MCF 10A (cell line): ENCODE measurements around the gene ARRB1. TPM values are rescaled to one million over a fixed set of nuclear protein-coding genes. Genes with fewer than 3 reads are reported as not detected.
"Not testable (repeated sequence)": the region's sequence is repeated elsewhere in the genome, so short reads cannot be mapped to it uniquely, and the experiment has no call there.

Source experiments
- BruUV-seq: library from RNA; stranded (reverse); fragments of 400-500 nt; replicated peaks from 2 replicates; lab custom pipeline; 2021; lab: Mats Ljungman, UMichigan
- CTCF ChIA-PET: fragments of 300-600 bp; sonication (Branson Sonifier 250); formaldehyde crosslinking; extraction: SDS; loops from one replicate; lab custom pipeline; 2021; ENCODE audit warnings: antibody characterized with exemption, inconsistent platforms; lab: Yijun Ruan, JAX
- POLR2A ChIA-PET: fragments of 300-600, 350-650 bp; sonication (Branson Sonifier 250); formaldehyde crosslinking; extraction: SDS; loops from one replicate; lab custom pipeline; 2020; ENCODE audit warnings: antibody characterized with exemption, inconsistent platforms; lab: Yijun Ruan, JAX
- DNase-seq: peaks from one replicate; pipeline ENCODE4 v3.0.0-alpha.2; 2018; ENCODE audit not compliant: unreplicated experiment
- H3K27ac Mint-ChIP-seq: one replicate; pipeline ENCODE4 v1.8.0; 2022; ENCODE audit warnings: mild to moderate bottlenecking, low read depth, mixed read lengths; ENCODE audit not compliant: unreplicated experiment
- H3K27me3 Mint-ChIP-seq: one replicate; pipeline ENCODE4 v1.8.0; 2022; ENCODE audit warnings: mixed read lengths; ENCODE audit not compliant: insufficient read depth, unreplicated experiment
- H3K36me3 Mint-ChIP-seq: one replicate; pipeline ENCODE4 v1.8.0; 2022; ENCODE audit warnings: mild to moderate bottlenecking, moderate library complexity, mixed read lengths; ENCODE audit not compliant: insufficient read depth, unreplicated experiment
- H3K4me1 Mint-ChIP-seq: one replicate; pipeline ENCODE4 v1.8.0; 2022; ENCODE audit warnings: mixed read lengths; ENCODE audit not compliant: insufficient read depth, unreplicated experiment
- H3K4me3 Mint-ChIP-seq: one replicate; pipeline ENCODE4 v1.8.0; 2022; ENCODE audit warnings: mild to moderate bottlenecking, moderate library complexity, mixed read lengths; ENCODE audit not compliant: unreplicated experiment
- H3K9me3 Mint-ChIP-seq: one replicate; pipeline ENCODE4 v1.8.0; 2022; ENCODE audit warnings: mixed read lengths; ENCODE audit not compliant: unreplicated experiment
- CTCF ChIP-seq: fragments of 200-600 bp; IDR thresholded peaks from one replicate; pipeline ENCODE4 v1.8.0; 2022; ENCODE audit warnings: antibody characterized with exemption, mild to moderate bottlenecking; ENCODE audit not compliant: unreplicated experiment
- intact Hi-C: fragments of 100-400 bp; cut with micrococcal nuclease; formaldehyde crosslinking; loops from 2 replicates; pipeline ENCODE4 v1.14.1; 2022
- total RNA-seq: library from RNA; stranded (reverse); gene quantifications from 2 replicates; pipeline ENCODE4 v1.2.3, GENCODE V29; 2022

Gene ARRB1
- total RNA-seq, 1 experiment from 2014 or later, result 0.98 TPM

GRCh38 chr11:75305993-75306392 is 45.5 kb downstream of the ARRB1 start:
- no peaks in the 10 kb centered on the region for H3K36me3 Mint-ChIP-seq
- no peak for TF ChIP-seq CTCF
- intact Hi-C loops, result no loop called here
- no peak overlapping the region for H3K4me3 Mint-ChIP-seq
- no peaks in the 10 kb centered on the region for H3K9me3 Mint-ChIP-seq
- ChIA-PET POLR2A (no interaction called here), CTCF (no interaction called here)
- no peak for DNase-seq
- no TSS peak for BruUV-seq
- no peaks in the 10 kb centered on the region for H3K4me1 Mint-ChIP-seq
- no peaks in the 10 kb centered on the region for H3K27me3 Mint-ChIP-seq
- no peak overlapping the region for H3K27ac Mint-ChIP-seq

GRCh38 chr11:75305452-75305851 is 46.0 kb downstream of the ARRB1 start:
- no peak for DNase-seq
- BruUV-seq, result no TSS peak
- CTCF ChIA-PET, result interaction anchor here (0.9 kb wide), 1 partner anchor 26 kb away, joined by 6 read pairs; no protein-coding TSS in a partner anchor
- Mint-ChIP-seq H3K36me3 (no peaks in the 10 kb centered on the region), H3K27ac (no peak overlapping the region), H3K9me3 (no peaks in the 10 kb centered on the region), H3K4me3 (no peak overlapping the region), H3K4me1 (no peaks in the 10 kb centered on the region), H3K27me3 (no peaks in the 10 kb centered on the region)
- no peak for TF ChIP-seq CTCF
- intact Hi-C loops, result no loop called here
- POLR2A ChIA-PET, result no interaction called here

GRCh38 chr11:75304941-75305340 is 46.5 kb downstream of the ARRB1 start:
- POLR2A ChIA-PET, H3K27me3 Mint-ChIP-seq, H3K27ac Mint-ChIP-seq, H3K4me3 Mint-ChIP-seq, H3K9me3 Mint-ChIP-seq, H3K36me3 Mint-ChIP-seq, DNase-seq, intact Hi-C loops, BruUV-seq, H3K4me1 Mint-ChIP-seq: not testable (repeated sequence)
- CTCF ChIA-PET, result interaction anchor here (0.9 kb wide), 1 partner anchor 25 kb away, joined by 6 read pairs; no protein-coding TSS in a partner anchor

- CTCF ChIA-PET, result no interaction called here
- no peaks in the 10 kb centered on the region for H3K9me3 Mint-ChIP-seq
- H3K4me1 Mint-ChIP-seq, result no peaks in the 10 kb centered on the region
- H3K27me3 Mint-ChIP-seq, result no peaks in the 10 kb centered on the region
- no peak overlapping the region for H3K27ac Mint-ChIP-seq
- TF ChIP-seq CTCF, result no peak
- DNase-seq, result no peak
- no TSS peak for BruUV-seq
- POLR2A ChIA-PET, result no interaction called here
- intact Hi-C loops, result no loop called here
- H3K4me3 Mint-ChIP-seq, result no peak overlapping the region
- no peaks in the 10 kb centered on the region for H3K36me3 Mint-ChIP-seq
Observed at GRCh38 chr11:75303544-75304224, 47.8 kb downstream of the ARRB1 start.
